DMS79 (cell line): Measurements from ENCODE around the gene CERS1.

Source experiments
- DNase-seq: peaks from one replicate; lab custom pipeline; 2025; lab: John Stamatoyannopoulos, UW

The CERS1 gene, protein sequence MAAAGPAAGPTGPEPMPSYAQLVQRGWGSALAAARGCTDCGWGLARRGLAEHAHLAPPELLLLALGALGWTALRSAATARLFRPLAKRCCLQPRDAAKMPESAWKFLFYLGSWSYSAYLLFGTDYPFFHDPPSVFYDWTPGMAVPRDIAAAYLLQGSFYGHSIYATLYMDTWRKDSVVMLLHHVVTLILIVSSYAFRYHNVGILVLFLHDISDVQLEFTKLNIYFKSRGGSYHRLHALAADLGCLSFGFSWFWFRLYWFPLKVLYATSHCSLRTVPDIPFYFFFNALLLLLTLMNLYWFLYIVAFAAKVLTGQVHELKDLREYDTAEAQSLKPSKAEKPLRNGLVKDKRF

DNA sequence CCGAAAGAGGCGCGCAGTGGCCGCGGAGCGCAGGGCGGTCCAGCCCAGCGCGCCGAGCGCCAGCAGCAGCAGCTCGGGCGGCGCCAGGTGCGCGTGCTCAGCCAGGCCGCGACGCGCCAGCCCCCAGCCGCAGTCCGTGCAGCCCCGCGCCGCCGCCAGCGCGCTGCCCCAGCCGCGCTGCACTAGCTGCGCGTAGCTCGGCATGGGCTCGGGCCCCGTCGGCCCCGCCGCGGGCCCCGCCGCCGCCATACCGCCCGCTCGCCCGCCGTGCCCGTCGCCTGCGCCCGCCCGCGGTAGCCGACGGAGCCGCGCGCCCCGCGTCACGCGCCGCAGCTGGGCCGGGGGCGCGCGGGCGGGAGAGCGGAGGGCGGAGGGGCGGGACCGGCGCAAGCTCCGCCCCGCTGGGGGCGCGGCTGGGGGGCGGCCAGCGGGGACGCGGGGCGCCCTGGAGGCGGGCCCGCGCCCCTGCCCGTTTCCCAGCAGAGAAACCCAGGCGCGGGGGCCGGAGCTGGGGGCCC, at the start of gene CERS1:
Gene CERS1 (minus strand): TSS at position 335 of the 518 bp plus-strand sequence. CDS start 86 bp downstream, at position 249.
- no peak for DNase-seq

DNA sequence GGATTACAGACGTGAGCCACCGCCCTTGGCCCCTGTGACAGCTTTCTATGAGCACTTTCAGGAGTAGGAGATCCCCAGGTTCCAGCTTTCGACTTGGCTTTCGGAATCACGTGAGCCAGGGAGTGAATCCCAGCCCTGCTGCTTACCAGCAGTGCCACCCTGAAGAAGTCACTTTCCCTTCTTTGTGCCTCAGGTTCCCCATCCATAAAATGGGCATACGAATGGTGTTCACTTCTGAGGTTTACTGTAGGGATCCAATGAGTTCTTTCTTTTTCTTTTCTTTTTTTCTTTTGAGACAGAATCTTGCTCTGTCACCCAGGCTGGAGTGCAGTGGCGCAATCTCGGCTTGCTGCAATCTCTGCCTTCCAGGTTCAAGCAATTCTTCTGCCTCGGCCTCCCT, 49.3 kb upstream of the CERS1 start:
- no peak for DNase-seq

- no peak for DNase-seq
These were observed 47.5 kb upstream of the CERS1 start for GRCh38 chr19:18943465-18943864.

DNA sequence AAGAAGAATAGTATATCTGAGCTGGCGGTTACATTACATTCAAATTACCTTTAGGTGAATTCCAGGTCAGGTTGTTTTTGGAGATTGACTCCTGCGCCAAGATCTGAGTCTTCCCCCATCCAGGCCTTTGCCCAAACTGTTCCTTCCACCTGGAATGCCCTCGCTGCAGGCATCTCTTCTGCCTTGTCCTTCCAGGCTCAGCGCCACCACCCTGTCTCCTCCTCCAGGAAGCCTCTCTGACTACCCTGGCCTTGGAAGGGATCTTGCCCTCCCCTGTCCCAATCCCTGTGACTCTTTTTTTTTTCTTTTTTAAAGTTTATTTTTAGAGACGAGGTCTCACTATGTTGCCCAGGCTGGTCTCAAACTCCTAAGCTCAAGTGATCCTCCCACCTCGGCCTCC, 46.7 kb upstream of the CERS1 start:
- no peak for DNase-seq

- no peak for DNase-seq
These were observed 45.8 kb upstream of the CERS1 start for GRCh38 chr19:18941628-18942354.

DNA sequence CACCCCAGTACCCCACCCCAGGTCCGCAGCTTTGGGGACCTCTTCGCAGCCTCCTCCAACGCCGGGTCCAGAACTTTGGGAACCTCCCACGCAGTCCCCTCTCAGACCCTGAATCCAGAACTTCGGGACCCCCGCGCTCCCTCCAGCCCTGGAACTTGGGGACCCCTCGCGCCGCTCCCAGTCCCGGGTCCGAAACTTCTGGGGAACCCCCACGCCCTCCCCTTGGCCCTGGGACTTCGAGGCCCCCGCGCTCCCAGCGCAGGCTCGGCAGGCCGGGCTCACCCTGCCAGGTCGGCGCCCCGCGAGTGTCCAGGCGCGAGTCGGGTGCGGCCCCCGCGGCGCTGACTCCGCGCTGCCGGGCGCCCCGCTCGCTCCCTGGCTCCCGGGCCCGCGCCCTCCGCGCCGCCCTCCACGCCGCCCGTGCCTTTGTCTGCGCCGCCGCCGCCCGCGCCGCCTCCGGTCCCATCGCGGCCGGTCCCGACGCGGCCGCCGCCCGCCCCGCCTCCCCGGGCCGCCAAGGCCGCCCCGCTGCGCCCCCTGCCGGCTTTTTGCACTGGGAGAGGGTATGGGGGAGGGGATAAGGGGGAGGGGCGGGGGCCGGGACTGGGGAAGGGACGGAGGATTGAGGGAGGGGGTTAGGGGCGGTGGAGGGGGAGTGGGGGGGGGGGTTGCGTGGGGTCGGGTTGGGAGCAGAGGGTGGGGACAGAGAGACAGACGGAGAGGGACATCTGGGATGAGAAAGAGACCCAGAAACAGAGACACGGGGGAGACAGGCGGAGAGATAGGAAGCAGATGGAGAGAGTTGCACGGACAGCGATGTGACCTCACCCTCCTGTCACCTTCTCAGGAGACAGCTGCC, 45.0 kb upstream of the CERS1 start, which contains the start of gene HOMER3:
Gene HOMER3 (minus strand): TSS at position 449 of the 859 bp plus-strand sequence. CDS start 2,235 bp downstream, outside the sequence.
- no peak for DNase-seq

DNA sequence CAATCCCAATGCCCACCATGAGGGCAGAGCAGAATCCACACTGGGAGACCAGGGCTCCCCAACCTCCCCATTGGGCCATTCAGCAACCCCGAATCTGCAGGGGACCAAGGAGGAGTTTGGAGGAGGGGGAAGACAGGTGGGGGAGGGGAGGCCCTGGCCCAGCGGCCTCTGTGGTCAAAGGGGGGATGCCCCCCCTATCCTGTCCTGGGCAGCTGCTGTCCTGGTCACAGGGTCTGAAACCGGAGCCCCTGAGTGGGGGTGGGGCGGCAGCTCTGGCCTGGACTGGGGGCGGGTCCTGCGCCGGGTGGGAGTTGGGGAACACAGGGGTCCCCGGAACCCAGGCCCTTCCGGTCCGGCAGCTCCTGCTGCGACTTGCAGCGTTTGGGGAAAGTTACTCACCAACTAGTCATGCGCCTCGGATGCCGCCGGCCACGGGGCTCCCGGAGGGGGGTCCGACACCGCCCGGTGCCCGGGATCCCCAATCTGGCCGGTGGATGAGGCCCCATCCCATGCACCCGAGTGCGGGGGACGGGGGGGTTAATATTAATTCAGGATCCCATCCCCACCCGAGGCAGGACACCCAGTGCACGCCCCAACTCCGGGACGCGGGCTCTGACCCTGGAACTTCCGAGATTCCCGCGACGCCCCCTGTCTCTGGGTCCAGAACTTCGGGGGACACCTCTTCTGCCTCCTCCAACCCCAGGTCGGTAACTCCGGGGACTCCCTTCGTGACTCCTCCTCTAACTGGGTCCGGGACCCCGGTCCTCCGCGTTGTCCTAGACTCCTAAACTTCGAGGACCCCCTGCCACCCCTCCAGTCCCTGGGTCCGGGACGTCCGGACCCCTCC, 44.2 kb upstream of the CERS1 start:
- no peak for DNase-seq

DNA sequence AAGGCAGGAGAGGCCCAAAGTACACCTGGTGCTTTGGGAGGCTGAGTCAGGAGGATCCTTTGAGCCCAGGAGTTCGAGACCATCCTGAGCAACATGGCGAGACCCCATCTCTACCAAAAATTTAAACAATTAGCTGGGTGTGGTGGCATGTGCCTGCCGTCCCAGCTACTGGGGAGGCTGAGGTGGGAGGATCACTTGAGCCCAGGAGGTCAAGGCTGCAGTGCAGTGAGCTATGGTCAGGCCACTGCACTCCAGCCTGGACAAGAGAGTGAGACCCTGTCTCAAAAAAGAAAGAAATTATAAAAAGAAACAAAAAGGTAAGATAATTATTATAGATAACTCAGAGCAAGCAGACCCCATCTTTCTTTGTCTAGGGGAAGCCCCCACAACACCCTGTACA, 43.2 kb upstream of the CERS1 start:
- DNase-seq = no peak

GRCh38 chr19:18933297-18933696, 37.3 kb upstream of the CERS1 start:
- DNase-seq = no peak

DNA sequence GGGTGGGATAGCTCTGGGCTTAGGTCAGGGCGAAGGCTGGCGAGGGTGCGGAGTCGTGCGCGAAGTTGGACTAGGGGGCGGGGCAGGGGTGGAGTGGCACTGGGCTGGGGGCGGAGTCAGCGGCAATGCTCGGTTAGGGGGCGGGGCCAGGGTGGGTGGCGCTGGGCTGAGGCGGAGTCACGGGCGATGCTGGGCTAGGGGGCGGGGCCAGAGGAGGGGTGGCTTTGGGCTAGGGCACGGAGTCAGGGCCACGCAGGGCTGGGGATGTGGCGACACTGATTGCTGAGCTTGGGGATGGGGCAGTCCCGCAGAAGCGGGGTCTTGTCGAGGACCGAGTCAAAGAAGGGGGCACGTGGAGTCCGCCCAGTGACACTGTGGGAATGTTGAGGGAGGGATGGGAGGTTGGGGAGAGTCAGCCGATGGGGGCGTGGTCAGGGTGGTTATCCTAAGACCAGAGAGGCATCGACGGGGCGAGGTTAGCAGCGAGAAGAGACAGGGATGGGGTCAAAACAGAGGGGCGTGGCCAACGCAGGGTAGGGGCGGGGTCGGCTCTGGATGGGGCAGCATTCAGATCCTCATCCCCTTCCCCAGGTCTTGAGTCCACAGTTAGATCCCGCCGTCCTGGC, 36.4 kb upstream of the CERS1 start:
- DNase-seq = no peak

DNA sequence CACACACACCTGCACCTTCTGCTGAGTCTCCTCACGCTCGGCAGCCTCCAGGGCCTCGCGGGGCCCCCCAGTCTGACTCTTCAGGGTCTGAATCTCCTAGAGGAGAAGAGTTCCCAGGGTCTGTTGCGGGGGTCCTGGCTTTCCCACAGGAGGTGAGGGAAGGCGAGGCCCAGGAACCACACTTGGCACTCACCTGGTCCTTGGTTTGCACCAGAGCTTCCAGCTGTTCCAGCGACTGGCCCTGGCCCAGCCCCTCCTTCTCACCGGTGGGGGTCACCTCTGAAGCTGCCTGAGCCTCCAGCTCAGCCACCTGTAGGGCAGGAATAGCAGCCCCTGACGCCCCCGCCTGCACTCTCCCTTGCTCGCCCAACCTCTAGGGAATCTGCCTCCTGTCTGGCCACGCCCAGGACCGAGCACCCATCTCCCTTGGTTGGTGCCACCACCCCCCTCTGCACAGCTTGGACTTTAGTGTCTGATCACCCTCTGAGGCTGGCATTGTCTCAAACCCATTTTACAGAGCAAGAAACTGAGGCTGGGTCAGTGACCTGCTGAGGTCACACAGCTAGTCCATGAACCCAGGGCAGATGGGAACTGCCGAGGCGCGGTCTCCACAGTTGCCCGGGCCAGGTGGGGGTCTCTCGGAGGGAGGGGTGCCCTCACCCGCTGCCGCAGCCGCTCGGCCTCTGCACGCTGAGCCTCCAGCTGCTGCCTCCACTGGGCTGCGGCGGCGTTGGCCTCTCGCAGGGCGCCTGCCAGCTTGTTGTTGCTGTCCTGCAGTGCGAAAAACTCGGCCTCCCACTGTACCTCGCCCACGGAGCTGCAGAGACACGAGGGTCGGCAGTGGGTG, 35.6 kb upstream of the CERS1 start:
- DNase-seq = no peak

DNA sequence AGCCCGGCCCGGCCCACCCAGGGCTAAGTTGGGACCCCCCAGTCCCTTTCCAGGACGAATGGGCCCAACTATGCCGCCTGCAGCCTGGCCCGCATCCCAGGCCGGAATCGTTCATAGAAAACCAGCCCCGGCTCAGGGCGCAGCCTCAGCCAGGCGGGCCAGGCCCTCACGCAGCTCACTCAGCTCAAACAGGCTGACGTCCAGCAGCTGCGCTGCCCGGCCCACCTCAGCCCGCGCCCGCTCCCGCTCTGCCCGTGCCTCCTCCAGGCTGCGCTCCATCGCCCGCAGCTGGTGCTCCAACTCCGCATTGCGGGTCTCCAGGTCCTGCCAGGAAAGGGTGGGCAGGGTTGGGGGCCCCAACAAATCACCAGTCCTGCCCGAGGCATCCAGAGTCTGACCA, 33.4 kb upstream of the CERS1 start:
- DNase-seq = no peak

DNA sequence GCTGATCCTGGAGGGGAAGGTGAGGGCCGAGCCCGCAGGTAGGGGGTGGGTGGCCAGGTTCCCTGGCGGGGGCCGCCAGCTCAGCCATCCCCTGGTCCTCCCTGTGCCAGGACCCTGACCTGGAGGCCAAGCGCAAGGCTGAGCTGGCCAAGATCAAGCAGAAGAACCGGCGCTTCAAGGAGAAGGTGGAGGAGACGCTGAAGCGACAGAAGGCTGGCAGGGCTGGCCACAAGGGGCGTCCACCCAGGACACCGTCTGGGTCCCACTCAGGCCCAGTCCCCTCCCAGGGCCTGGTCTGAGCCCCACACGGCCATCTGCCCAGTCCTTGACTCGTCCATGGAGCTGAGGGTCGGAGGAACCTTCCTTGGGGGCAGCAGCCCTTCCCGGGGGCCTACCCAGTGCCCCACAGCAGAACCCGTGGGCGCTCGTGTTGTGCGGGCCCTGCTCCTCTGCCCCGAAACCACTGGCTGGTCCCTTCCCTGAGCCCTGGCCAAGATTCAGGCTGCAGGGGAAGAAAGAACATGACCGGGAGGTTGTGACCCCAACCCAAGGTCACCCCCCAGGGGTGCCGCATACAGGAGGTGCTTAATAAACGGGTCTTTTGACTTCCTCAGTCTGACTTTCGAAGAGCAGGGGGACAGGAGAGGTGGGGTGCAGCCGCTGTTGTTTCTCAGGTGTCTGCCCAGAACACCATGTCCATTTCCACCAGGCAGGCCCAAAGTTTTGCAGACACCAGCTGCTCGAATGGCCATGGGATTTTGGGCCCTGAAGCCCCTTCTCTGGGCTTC, 32.3 kb upstream of the CERS1 start:
- no peak for DNase-seq

GRCh38 chr19:18924684-18925213, 28.8 kb upstream of the CERS1 start:
- DNase-seq = no peak

DNA sequence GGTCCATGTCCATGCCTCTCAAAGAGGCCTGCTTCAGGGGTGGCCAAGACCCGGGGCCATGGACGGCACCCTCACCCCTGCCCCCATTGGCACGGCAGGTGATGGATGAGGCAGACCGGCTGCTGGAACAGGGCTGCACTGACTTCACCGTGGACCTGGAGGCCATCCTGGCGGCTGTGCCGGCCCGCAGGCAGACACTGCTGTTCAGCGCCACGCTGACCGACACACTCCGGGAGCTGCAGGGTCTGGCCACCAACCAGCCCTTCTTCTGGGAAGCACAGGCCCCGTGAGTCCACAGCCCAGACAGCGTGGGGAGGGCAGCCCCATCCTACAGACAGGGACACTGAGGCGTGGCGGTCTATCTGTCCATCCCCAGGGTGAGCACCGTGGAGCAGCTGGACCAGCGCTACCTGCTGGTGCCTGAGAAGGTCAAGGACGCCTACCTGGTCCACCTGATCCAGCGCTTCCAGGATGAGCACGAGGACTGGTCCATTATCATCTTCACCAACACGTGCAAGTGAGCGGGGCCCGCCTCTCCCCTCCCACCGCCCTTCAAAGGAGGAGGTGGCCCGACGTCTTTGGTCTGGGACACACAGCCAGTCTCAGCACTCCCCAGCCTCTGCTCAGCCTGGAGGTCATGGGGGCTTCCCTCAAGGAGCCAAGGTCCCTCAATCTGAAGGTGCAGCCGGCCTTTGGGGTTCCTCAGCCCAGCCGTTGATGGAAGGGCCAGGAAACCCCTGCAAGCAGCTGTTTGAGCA, 26.4 kb upstream of the CERS1 start:
- DNase-seq = no peak

GRCh38 chr19:18921593-18921992, 25.6 kb upstream of the CERS1 start:
- no peak for DNase-seq

- no peak for DNase-seq
These were observed 24.4 kb upstream of the CERS1 start for GRCh38 chr19:18920400-18920799.

DNA sequence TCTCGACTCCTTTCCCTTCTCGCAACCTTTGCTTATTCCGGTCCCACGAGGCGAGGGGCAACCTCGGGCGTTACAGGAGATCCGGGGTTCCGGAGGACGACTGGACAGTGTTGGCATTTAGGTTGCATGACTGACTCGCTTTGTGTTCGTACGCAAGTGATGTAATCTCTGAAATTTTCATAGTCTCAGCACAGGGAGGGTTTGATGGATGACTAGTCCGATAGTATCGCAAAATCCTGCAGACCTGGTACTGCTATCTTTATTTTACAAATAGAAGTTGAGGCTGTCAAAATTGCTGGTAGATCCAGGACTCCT, 23.9 kb upstream of the CERS1 start:
- DNase-seq = no peak
